ENCODE measurements around the gene HSD11B1. TPM values are rescaled to one million over a fixed set of nuclear protein-coding genes. Genes with fewer than 3 reads are reported as not detected.

Gene HSD11B1
- total RNA-seq, 1 experiment from 2014 or later, result not detected

- Histone ChIP-seq H3K27ac (ENCODE audit: low read length) (no peak overlapping the region), H3K4me1 (ENCODE audit: control insufficient read depth, insufficient read depth, low read length) (no peaks in the 10 kb centered on the region), H3K36me3 (ENCODE audit: control insufficient read depth, insufficient read depth, low read length) (no peaks in the 10 kb centered on the region), H3K9me3 (ENCODE audit: control insufficient read depth, insufficient read depth, low read depth, low read length) (no peaks in the 10 kb centered on the region), H3K27me3 (ENCODE audit: control insufficient read depth, insufficient read depth, low read length) (no peaks in the 10 kb centered on the region), H3K4me3 (ENCODE audit: low read depth in 2 of 2, low read length in 2 of 2) (no peak overlapping the region)
- intact Hi-C loops (cut with micrococcal nuclease; ENCODE audit: unreplicated experiment), result no loop called here
- DNase-seq (ENCODE audit: low read depth, low spot score) (no peak), ATAC-seq (no peak)
- ChIA-PET CTCF (no interaction called here), POLR2A (no interaction called here)
- TF ChIP-seq CTCF (IDR thresholded peaks at IDR 0.05) (no peak), SIN3A (IDR thresholded peaks at IDR 0.05; ENCODE audit: borderline replicate concordance, insufficient read depth, low read depth, low read length) (no peak), REST (IDR thresholded peaks at IDR 0.05; ENCODE audit: insufficient read depth in 1 of 2, low read depth in 2 of 2, low read length in 1 of 2) (no peak), TCF7L2 (IDR thresholded peaks at IDR 0.05; ENCODE audit: low read depth, low read length) (no peak), POLR2AphosphoS5 (IDR thresholded peaks at IDR 0.05; ENCODE audit: low read depth, low read length) (no peak)
- no TSS peak for BruUV-seq (replicated peaks)
- in situ Hi-C loops (cut with HindIII; ENCODE audit: low pct_unique_long_range_greater_than_20kb, low sequenced_read_pairs), result no loop called here
These were observed 63.7 kb downstream of the HSD11B1 start for GRCh38 chr1:209768354-209768774.

- H3K36me3 ChIP-seq (ENCODE audit: control insufficient read depth, insufficient read depth, low read length), result no peaks in the 10 kb centered on the region
- no peak overlapping the region for H3K4me3 ChIP-seq (ENCODE audit: low read depth in 2 of 2, low read length in 2 of 2)
- H3K27ac ChIP-seq (ENCODE audit: low read length), result no peak overlapping the region
- H3K4me1 ChIP-seq (ENCODE audit: control insufficient read depth, insufficient read depth, low read length), result no peaks in the 10 kb centered on the region
- BruUV-seq (replicated peaks), result no TSS peak
- ChIA-PET CTCF (no interaction called here), POLR2A (no interaction called here)
- no peaks in the 10 kb centered on the region for H3K27me3 ChIP-seq (ENCODE audit: control insufficient read depth, insufficient read depth, low read length)
- TF ChIP-seq POLR2AphosphoS5 (IDR thresholded peaks at IDR 0.05; ENCODE audit: low read depth, low read length), result no peak
- TF ChIP-seq REST (IDR thresholded peaks at IDR 0.05; ENCODE audit: insufficient read depth in 1 of 2, low read depth in 2 of 2, low read length in 1 of 2), result no peak
- no peak for TF ChIP-seq TCF7L2 (IDR thresholded peaks at IDR 0.05; ENCODE audit: low read depth, low read length)
- no peak for TF ChIP-seq SIN3A (IDR thresholded peaks at IDR 0.05; ENCODE audit: borderline replicate concordance, insufficient read depth, low read depth, low read length)
- TF ChIP-seq CTCF (IDR thresholded peaks at IDR 0.05), result no peak
- DNase-seq (ENCODE audit: low read depth, low spot score), result no peak
- in situ Hi-C loops (cut with HindIII; ENCODE audit: low pct_unique_long_range_greater_than_20kb, low sequenced_read_pairs) (no loop called here), intact Hi-C loops (cut with micrococcal nuclease; ENCODE audit: unreplicated experiment) (no loop called here)
- ATAC-seq, result no peak
- H3K9me3 ChIP-seq (ENCODE audit: control insufficient read depth, insufficient read depth, low read depth, low read length), result no peaks in the 10 kb centered on the region
These were observed 64.7 kb downstream of the HSD11B1 start for GRCh38 chr1:209769171-209769904.
